CD4-positive, alpha-beta T cell treated with Interleukin-12 subunit alpha and Interleukin-12 subunit beta, for 1 hour (primary cell): Measurements from ENCODE around the gene NMNAT3.

ENCODE experiments used
- DNase-seq: peaks from one replicate; pipeline ENCODE4 v3.0.0-alpha.2; 2020

NMNAT3 gene

GRCh38 chr3:139674571-139675260 is 3.1 kb downstream of the NMNAT3 start:
- no peak for DNase-seq

GRCh38 chr3:139672884-139673283 is 4.9 kb downstream of the NMNAT3 start:
- DNase-seq, result no peak

- DNase-seq, result no peak
These were observed 5.7 kb downstream of the NMNAT3 start for GRCh38 chr3:139671863-139672646.

- no peak for DNase-seq
These were observed 6.7 kb downstream of the NMNAT3 start for GRCh38 chr3:139671107-139671506.

GRCh38 chr3:139670196-139670595 is 7.6 kb downstream of the NMNAT3 start:
- DNase-seq, result no peak

- no peak for DNase-seq
These were observed 9.4 kb downstream of the NMNAT3 start for GRCh38 chr3:139668332-139668731.

GRCh38 chr3:139664958-139665357 is 12.8 kb downstream of the NMNAT3 start:
- no peak for DNase-seq

- no peak for DNase-seq
These were observed 17.5 kb downstream of the NMNAT3 start for GRCh38 chr3:139660269-139660668.

- no peak for DNase-seq
These were observed 18.3 kb downstream of the NMNAT3 start for GRCh38 chr3:139659511-139659910.

GRCh38 chr3:139657936-139658335 is 19.8 kb downstream of the NMNAT3 start:
- DNase-seq, result no peak

GRCh38 chr3:139657434-139657833 is 20.3 kb downstream of the NMNAT3 start:
- DNase-seq, result no peak

GRCh38 chr3:139655909-139656595 is 21.7 kb downstream of the NMNAT3 start:
- no peak for DNase-seq

GRCh38 chr3:139654637-139655365 is 23.0 kb downstream of the NMNAT3 start:
- DNase-seq, result no peak

GRCh38 chr3:139653582-139653981 is 24.2 kb downstream of the NMNAT3 start:
- DNase-seq, result no peak

- DNase-seq, result no peak
These were observed 25.2 kb downstream of the NMNAT3 start for GRCh38 chr3:139652561-139652960.

GRCh38 chr3:139647866-139648435 is 29.8 kb downstream of the NMNAT3 start:
- DNase-seq, result no peak

- no peak for DNase-seq
These were observed 31.3 kb downstream of the NMNAT3 start for GRCh38 chr3:139646512-139646911.

GRCh38 chr3:139642996-139643395 is 34.8 kb downstream of the NMNAT3 start:
- no peak for DNase-seq

- no peak for DNase-seq
These were observed 37.3 kb downstream of the NMNAT3 start for GRCh38 chr3:139640456-139640855.

- DNase-seq, result no peak
These were observed 38.1 kb downstream of the NMNAT3 start for GRCh38 chr3:139639662-139640061.

- no peak for DNase-seq
These were observed 39.3 kb downstream of the NMNAT3 start for GRCh38 chr3:139638518-139638917.

- DNase-seq, result no peak
These were observed 41.3 kb downstream of the NMNAT3 start for GRCh38 chr3:139636511-139636910.

- DNase-seq, result no peak
These were observed 43.6 kb downstream of the NMNAT3 start for GRCh38 chr3:139634111-139634635.
